T-cell (primary cell): ENCODE results near the gene HGF. TPM values are rescaled to one million over a fixed set of nuclear protein-coding genes. Genes with fewer than 3 reads are reported as not detected.

Experiments used
- ATAC-seq, 4 experiments: fragments of 200-7000 bp in 3 of 4; fragments of 150-1000 bp in 1 of 4; cut with Tn5 transposase; replicated peaks in 1 of 4; 1 replicate in 3 of 4; 2 replicates in 1 of 4; pipeline ENCODE4 v1.10.0; 2021; ENCODE audit warnings: moderate library complexity in 3 of 4, mild to moderate bottlenecking in 2 of 4, moderate number of reproducible peaks in 1 of 4
- CTCF ChIA-PET, 2 donors: fragments of 300-600 bp; sonication (Branson Sonifier 250); formaldehyde crosslinking; loops; one replicate each; lab custom pipeline; 2022; ENCODE audit warnings: antibody characterized with exemption in 2 of 2; lab: Charles Lee
- POLR2A ChIA-PET, 2 donors: fragments of 300-600 bp; sonication (Branson Sonifier 250); formaldehyde crosslinking; loops; one replicate each; lab custom pipeline; 2022; ENCODE audit warnings: antibody characterized with exemption in 2 of 2; lab: Charles Lee
- DNase-seq, 35 experiments: peaks; one replicate each; pipeline versions ENCODE4 v3.0.0 to v3.0.0-alpha.2; 2013 to 2023
- H3K27ac ChIP-seq: one replicate; pipeline ENCODE4 v1.5.1; 2013; ENCODE audit warnings: low read length
- H3K27me3 ChIP-seq, 2 experiments: replicated peaks in 1 of 2; 1 replicate in 1 of 2; 2 replicates in 1 of 2; pipeline versions ENCODE4 v1.6.1 to v1.7.0; 2013; ENCODE audit warnings: low read length in 1 of 2, mixed read lengths in 1 of 2; ENCODE audit not compliant: control insufficient read depth in 2 of 2, insufficient read depth in 2 of 2; ENCODE audit errors: extremely low read depth in 1 of 2
- H3K36me3 ChIP-seq, 2 donors: 1 replicate in 1 of 2; 2 replicates in 1 of 2; pipeline versions ENCODE4 v1.6.1 to v1.7.0; 2013; ENCODE audit warnings: low read length in 1 of 2; ENCODE audit not compliant: control insufficient read depth in 2 of 2, insufficient read depth in 1 of 2; ENCODE audit errors: extremely low read depth in 1 of 2
- H3K4me1 ChIP-seq, 2 experiments: 1 replicate in 1 of 2; 2 replicates in 1 of 2; pipeline versions ENCODE4 v1.6.1 to v1.7.0; 2013; ENCODE audit warnings: low read length in 2 of 2, mixed read lengths in 1 of 2; ENCODE audit not compliant: insufficient read depth in 2 of 2, control insufficient read depth in 1 of 2; ENCODE audit errors: extremely low read depth in 1 of 2
- H3K4me3 ChIP-seq, 2 donors: 1 replicate in 1 of 2; 2 replicates in 1 of 2; pipeline versions ENCODE4 v1.5.1 to v1.7.0; 2013; ENCODE audit warnings: mild to moderate bottlenecking in 2 of 2, low read length in 1 of 2, moderate library complexity in 1 of 2; ENCODE audit not compliant: control insufficient read depth in 1 of 2; ENCODE audit errors: extremely low read depth in 1 of 2
- H3K9me3 ChIP-seq: 2 replicates; pipeline ENCODE4 v1.7.0; 2013
- H3K27ac Mint-ChIP-seq, 2 donors: one replicate each; pipeline ENCODE4 v1.8.0; 2020 to 2021; ENCODE audit warnings: mild to moderate bottlenecking in 2 of 2, mixed read lengths in 2 of 2
- H3K27me3 Mint-ChIP-seq, 2 donors: one replicate each; pipeline ENCODE4 v1.8.0; 2021 to 2022; ENCODE audit warnings: mixed read lengths in 2 of 2
- H3K36me3 Mint-ChIP-seq: one replicate; pipeline ENCODE4 v1.8.0; 2021; ENCODE audit warnings: mixed read lengths
- H3K4me1 Mint-ChIP-seq, 3 donors: one replicate each; pipeline ENCODE4 v1.8.0; 2020 to 2022; ENCODE audit warnings: mixed read lengths in 3 of 3, mild to moderate bottlenecking in 1 of 3
- H3K4me3 Mint-ChIP-seq, 3 donors: one replicate each; pipeline ENCODE4 v1.8.0; 2020 to 2022; ENCODE audit warnings: mild to moderate bottlenecking in 3 of 3, mixed read lengths in 3 of 3, moderate library complexity in 3 of 3
- H3K9me3 Mint-ChIP-seq, 3 donors: one replicate each; pipeline ENCODE4 v1.8.0; 2020 to 2022; ENCODE audit warnings: mixed read lengths in 3 of 3
- WGBS: methylation state at CpG from one replicate; pipeline ENCODE4 v1.1.5; 2013; ENCODE audit warnings: missing lambda C conversion rate; ENCODE audit not compliant: insufficient coverage; 5-methylcytosine and 5-hydroxymethylcytosine counted together
- total RNA-seq, 35 experiments: library from RNA in 6 of 35; stranded (reverse) in 6 of 35; fragments of 120-200 nt in 1 of 35; gene quantifications; one replicate each; pipeline versions ENCODE4 v1.2.1 to v1.2.4 and lab custom pipeline; 2013 to 2026

HGF gene
- total RNA-seq, 5 donors from 2014 or later (not counting 1 experiment from before 2014, with no cell fraction given) = 0.32 TPM; not detected in 4

GRCh38 chr7:81674431-81674830, 95.4 kb downstream of the HGF start:
- DNase-seq (no peak), ATAC-seq (no peak)
- Histone ChIP-seq H3K27ac (no peak overlapping the region), H3K36me3 (no peaks in the 10 kb centered on the region), H3K4me1 (no peaks in the 10 kb centered on the region), H3K27me3 (no peaks in the 10 kb centered on the region), H3K9me3 (no peaks in the 10 kb centered on the region), H3K4me3 (no peak overlapping the region)
- no peaks in the 10 kb centered on the region for H3K4me1 Mint-ChIP-seq
- no peak overlapping the region for H3K4me3 Mint-ChIP-seq
- POLR2A ChIA-PET = interaction anchor here in 1 of 2 donors (0.6 kb wide), 1 partner anchor 10 kb away, joined by 3 read pairs; no protein-coding TSS in a partner anchor
- no peaks in the 10 kb centered on the region for H3K36me3 Mint-ChIP-seq
- no peaks in the 10 kb centered on the region for H3K27me3 Mint-ChIP-seq
- no peak overlapping the region for H3K27ac Mint-ChIP-seq
- peaks cover 0 to 7% (median 3%) of the 10 kb centered on the region in 3 donors for H3K9me3 Mint-ChIP-seq
- CTCF ChIA-PET = no interaction called here
- no CpG with 5 or more reads among the region's 2 CpGs for WGBS

- H3K4me1 Mint-ChIP-seq = no peaks in the 10 kb centered on the region
- Histone ChIP-seq H3K27me3 (no peaks in the 10 kb centered on the region), H3K9me3 (no peaks in the 10 kb centered on the region), H3K4me1 (no peaks in the 10 kb centered on the region), H3K4me3 (no peak overlapping the region), H3K36me3 (no peaks in the 10 kb centered on the region), H3K27ac (no peak overlapping the region)
- no peak overlapping the region for H3K4me3 Mint-ChIP-seq
- CTCF ChIA-PET = no interaction called here
- DNase-seq (no peak), ATAC-seq (no peak)
- WGBS = 88% methylated on average over 1 of the region's 1 CpG
- no peaks in the 10 kb centered on the region for H3K27me3 Mint-ChIP-seq
- H3K9me3 Mint-ChIP-seq = peaks cover 0 to 7% (median 3%) of the 10 kb centered on the region in 3 donors
- POLR2A ChIA-PET = no interaction called here
- H3K27ac Mint-ChIP-seq = no peak overlapping the region
- H3K36me3 Mint-ChIP-seq = no peaks in the 10 kb centered on the region
Measured at GRCh38 chr7:81672872-81673271, 97.0 kb downstream of the HGF start.

- Mint-ChIP-seq H3K9me3 (peaks cover 2 to 10% (median 5%) of the 10 kb centered on the region in 3 donors), H3K4me3 (no peak overlapping the region), H3K4me1 (no peaks in the 10 kb centered on the region), H3K36me3 (no peaks in the 10 kb centered on the region), H3K27me3 (no peaks in the 10 kb centered on the region), H3K27ac (no peak overlapping the region)
- ChIA-PET CTCF (no interaction called here), POLR2A (interaction anchor here in 1 of 2 donors (0.6 kb wide), 1 partner anchor 293 kb away, joined by 3 read pairs; no protein-coding TSS in a partner anchor)
- no peaks in the 10 kb centered on the region for H3K27me3 ChIP-seq
- no peak overlapping the region for H3K4me3 ChIP-seq
- no peaks in the 10 kb centered on the region for H3K4me1 ChIP-seq
- WGBS = no CpG with 5 or more reads among the region's 3 CpGs
- H3K36me3 ChIP-seq = no peaks in the 10 kb centered on the region
- no peak for ATAC-seq
- no peak overlapping the region for H3K27ac ChIP-seq
- no peak for DNase-seq
- no peaks in the 10 kb centered on the region for H3K9me3 ChIP-seq
Measured at GRCh38 chr7:81669476-81670105, 100.3 kb downstream of the HGF start.

- Mint-ChIP-seq H3K9me3 (peaks cover 3 to 14% (median 7%) of the 10 kb centered on the region in 3 donors), H3K4me1 (no peaks in the 10 kb centered on the region), H3K36me3 (no peaks in the 10 kb centered on the region), H3K27ac (no peak overlapping the region), H3K4me3 (no peak overlapping the region), H3K27me3 (no peaks in the 10 kb centered on the region)
- Histone ChIP-seq H3K36me3 (no peaks in the 10 kb centered on the region), H3K9me3 (no peaks in the 10 kb centered on the region), H3K27ac (no peak overlapping the region), H3K4me3 (no peak overlapping the region), H3K4me1 (no peaks in the 10 kb centered on the region), H3K27me3 (no peaks in the 10 kb centered on the region)
- ChIA-PET CTCF (no interaction called here), POLR2A (no interaction called here)
- no peak for DNase-seq
- WGBS = no CpG with 5 or more reads among the region's 1 CpG
- ATAC-seq = no peak
Measured at GRCh38 chr7:81666209-81666608, 103.6 kb downstream of the HGF start.

- peaks cover 3 to 22% (median 10%) of the 10 kb centered on the region in 3 donors for H3K9me3 Mint-ChIP-seq
- H3K4me1 Mint-ChIP-seq = no peaks in the 10 kb centered on the region
- ChIA-PET CTCF (no interaction called here), POLR2A (no interaction called here)
- H3K27ac Mint-ChIP-seq = no peak overlapping the region
- no peaks in the 10 kb centered on the region for H3K9me3 ChIP-seq
- H3K4me3 Mint-ChIP-seq = no peak overlapping the region
- no peaks in the 10 kb centered on the region for H3K36me3 Mint-ChIP-seq
- no peaks in the 10 kb centered on the region for H3K27me3 Mint-ChIP-seq
- no peaks in the 10 kb centered on the region for H3K36me3 ChIP-seq
- H3K27ac ChIP-seq = no peak overlapping the region
- H3K27me3 ChIP-seq = no peaks in the 10 kb centered on the region
- ATAC-seq = no peak
- no peaks in the 10 kb centered on the region for H3K4me1 ChIP-seq
- no peak overlapping the region for H3K4me3 ChIP-seq
- DNase-seq = no peak
- no CpG with 5 or more reads among the region's 3 CpGs for WGBS
Measured at GRCh38 chr7:81665236-81665635, 104.6 kb downstream of the HGF start.

GRCh38 chr7:81664304-81664703, 105.5 kb downstream of the HGF start:
- H3K4me1 Mint-ChIP-seq = no peaks in the 10 kb centered on the region
- H3K27ac Mint-ChIP-seq = no peak overlapping the region
- no peaks in the 10 kb centered on the region for H3K27me3 Mint-ChIP-seq
- POLR2A ChIA-PET = no interaction called here
- Histone ChIP-seq H3K9me3 (no peaks in the 10 kb centered on the region), H3K4me3 (no peak overlapping the region), H3K36me3 (no peaks in the 10 kb centered on the region), H3K27me3 (no peaks in the 10 kb centered on the region), H3K27ac (no peak overlapping the region), H3K4me1 (no peaks in the 10 kb centered on the region)
- ATAC-seq (no peak), DNase-seq (no peak)
- 71% methylated on average over 2 of the region's 3 CpGs for WGBS
- H3K4me3 Mint-ChIP-seq = no peak overlapping the region
- CTCF ChIA-PET = no interaction called here
- no peaks in the 10 kb centered on the region for H3K36me3 Mint-ChIP-seq
- peaks cover 6 to 26% (median 13%) of the 10 kb centered on the region in 3 donors for H3K9me3 Mint-ChIP-seq
